Measurements from ENCODE around the gene AHDC1. TPM values are rescaled to one million over a fixed set of nuclear protein-coding genes. Genes with fewer than 3 reads are reported as not detected.

AHDC1 gene
- total and polyA plus RNA-seq, 2 of the 13 experiments (the other 11 are each of a cell fraction or from before 2014, with no cell fraction given), result 1.0 to 2.7 TPM

DNA sequence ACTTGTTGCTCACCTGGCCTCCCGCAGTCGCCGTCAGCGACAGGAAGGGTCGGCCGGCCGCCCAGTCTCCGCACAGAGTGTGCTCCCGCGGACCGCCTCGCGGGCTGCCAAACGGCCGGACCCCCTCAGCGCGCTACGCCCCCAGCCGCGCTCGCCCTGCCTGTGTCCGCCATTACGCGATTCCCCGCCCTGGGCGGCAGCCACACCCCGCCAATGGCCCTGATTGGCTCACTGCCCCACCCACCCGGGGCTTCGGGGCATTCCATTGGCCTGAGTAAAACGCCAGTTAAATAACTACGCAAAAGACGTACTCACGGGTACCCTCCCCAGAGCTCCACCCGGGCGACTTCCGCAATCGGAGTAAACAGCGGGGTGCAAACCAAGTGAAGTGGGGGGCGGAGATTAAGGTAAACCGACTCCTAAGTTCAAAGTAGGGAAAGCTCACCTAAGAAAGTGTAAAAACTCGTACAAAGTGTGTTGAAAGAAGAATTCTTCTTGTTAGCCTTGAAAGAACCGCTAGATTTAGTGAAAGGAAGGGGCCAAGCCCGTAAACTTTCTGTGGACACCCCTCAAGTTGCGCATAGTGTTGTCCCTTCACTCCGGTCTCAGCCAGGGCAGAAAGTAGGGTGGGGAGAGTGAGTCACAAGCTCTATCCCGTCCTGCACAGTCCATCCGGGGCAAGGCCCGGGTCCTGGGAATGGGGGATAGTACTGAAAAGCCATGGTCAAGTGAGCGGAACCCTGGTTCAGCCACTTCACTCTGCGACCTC, 113.8 kb downstream of the AHDC1 start, which contains the start of gene WASF2 (continued):
- TF ChIP-seq ZNF563 (CRISPR knock-in tag; IDR thresholded peaks at IDR 0.05), result peak; percentile 71
- peak; percentile 24 for TF ChIP-seq ZNF883 (CRISPR knock-in tag; IDR thresholded peaks at IDR 0.05; ENCODE audit: not compliant biosample characterization)
- TF ChIP-seq, protein P1, sequence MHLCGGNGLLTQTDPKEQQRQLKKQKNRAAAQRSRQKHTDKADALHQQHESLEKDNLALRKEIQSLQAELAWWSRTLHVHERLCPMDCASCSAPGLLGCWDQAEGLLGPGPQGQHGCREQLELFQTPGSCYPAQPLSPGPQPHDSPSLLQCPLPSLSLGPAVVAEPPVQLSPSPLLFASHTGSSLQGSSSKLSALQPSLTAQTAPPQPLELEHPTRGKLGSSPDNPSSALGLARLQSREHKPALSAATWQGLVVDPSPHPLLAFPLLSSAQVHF (CRISPR knock-in tag; IDR thresholded peaks at IDR 0.05), result peak; percentile 57; the same call in 1 of the 2 replicates
- peak; percentile 37; the same call in 1 of the 2 replicates for TF ChIP-seq ZNF331 (CRISPR knock-in tag; IDR thresholded peaks at IDR 0.05)
- TF ChIP-seq, protein P2, sequence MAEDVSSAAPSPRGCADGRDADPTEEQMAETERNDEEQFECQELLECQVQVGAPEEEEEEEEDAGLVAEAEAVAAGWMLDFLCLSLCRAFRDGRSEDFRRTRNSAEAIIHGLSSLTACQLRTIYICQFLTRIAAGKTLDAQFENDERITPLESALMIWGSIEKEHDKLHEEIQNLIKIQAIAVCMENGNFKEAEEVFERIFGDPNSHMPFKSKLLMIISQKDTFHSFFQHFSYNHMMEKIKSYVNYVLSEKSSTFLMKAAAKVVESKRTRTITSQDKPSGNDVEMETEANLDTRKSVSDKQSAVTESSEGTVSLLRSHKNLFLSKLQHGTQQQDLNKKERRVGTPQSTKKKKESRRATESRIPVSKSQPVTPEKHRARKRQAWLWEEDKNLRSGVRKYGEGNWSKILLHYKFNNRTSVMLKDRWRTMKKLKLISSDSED (CRISPR knock-in tag; IDR thresholded peaks at IDR 0.05), result no peak
- TF ChIP-seq SSRP1 (CRISPR knock-in tag; IDR thresholded peaks at IDR 0.05), result no peak
- TF ChIP-seq, protein P3, sequence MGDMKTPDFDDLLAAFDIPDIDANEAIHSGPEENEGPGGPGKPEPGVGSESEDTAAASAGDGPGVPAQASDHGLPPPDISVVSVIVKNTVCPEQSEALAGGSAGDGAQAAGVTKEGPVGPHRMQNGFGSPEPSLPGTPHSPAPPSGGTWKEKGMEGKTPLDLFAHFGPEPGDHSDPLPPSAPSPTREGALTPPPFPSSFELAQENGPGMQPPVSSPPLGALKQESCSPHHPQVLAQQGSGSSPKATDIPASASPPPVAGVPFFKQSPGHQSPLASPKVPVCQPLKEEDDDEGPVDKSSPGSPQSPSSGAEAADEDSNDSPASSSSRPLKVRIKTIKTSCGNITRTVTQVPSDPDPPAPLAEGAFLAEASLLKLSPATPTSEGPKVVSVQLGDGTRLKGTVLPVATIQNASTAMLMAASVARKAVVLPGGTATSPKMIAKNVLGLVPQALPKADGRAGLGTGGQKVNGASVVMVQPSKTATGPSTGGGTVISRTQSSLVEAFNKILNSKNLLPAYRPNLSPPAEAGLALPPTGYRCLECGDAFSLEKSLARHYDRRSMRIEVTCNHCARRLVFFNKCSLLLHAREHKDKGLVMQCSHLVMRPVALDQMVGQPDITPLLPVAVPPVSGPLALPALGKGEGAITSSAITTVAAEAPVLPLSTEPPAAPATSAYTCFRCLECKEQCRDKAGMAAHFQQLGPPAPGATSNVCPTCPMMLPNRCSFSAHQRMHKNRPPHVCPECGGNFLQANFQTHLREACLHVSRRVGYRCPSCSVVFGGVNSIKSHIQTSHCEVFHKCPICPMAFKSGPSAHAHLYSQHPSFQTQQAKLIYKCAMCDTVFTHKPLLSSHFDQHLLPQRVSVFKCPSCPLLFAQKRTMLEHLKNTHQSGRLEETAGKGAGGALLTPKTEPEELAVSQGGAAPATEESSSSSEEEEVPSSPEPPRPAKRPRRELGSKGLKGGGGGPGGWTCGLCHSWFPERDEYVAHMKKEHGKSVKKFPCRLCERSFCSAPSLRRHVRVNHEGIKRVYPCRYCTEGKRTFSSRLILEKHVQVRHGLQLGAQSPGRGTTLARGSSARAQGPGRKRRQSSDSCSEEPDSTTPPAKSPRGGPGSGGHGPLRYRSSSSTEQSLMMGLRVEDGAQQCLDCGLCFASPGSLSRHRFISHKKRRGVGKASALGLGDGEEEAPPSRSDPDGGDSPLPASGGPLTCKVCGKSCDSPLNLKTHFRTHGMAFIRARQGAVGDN (CRISPR knock-in tag; IDR thresholded peaks at IDR 0.05), result peak; percentile 70
- no peak for TF ChIP-seq ZNF431 (CRISPR knock-in tag; IDR thresholded peaks at IDR 0.05; ENCODE audit: borderline replicate concordance, low read depth)
- peak; percentile 80; the same call in 1 of the 2 replicates for TF ChIP-seq YEATS4 (CRISPR knock-in tag; IDR thresholded peaks at IDR 0.05; ENCODE audit: borderline replicate concordance)
- TF ChIP-seq HIVEP1 (CRISPR knock-in tag; IDR thresholded peaks at IDR 0.05), result no peak
- TF ChIP-seq, protein P4, sequence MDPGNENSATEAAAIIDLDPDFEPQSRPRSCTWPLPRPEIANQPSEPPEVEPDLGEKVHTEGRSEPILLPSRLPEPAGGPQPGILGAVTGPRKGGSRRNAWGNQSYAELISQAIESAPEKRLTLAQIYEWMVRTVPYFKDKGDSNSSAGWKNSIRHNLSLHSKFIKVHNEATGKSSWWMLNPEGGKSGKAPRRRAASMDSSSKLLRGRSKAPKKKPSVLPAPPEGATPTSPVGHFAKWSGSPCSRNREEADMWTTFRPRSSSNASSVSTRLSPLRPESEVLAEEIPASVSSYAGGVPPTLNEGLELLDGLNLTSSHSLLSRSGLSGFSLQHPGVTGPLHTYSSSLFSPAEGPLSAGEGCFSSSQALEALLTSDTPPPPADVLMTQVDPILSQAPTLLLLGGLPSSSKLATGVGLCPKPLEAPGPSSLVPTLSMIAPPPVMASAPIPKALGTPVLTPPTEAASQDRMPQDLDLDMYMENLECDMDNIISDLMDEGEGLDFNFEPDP (CRISPR knock-in tag; conservative IDR thresholded peaks at IDR 0.05), result no peak
- TF ChIP-seq, protein P5, sequence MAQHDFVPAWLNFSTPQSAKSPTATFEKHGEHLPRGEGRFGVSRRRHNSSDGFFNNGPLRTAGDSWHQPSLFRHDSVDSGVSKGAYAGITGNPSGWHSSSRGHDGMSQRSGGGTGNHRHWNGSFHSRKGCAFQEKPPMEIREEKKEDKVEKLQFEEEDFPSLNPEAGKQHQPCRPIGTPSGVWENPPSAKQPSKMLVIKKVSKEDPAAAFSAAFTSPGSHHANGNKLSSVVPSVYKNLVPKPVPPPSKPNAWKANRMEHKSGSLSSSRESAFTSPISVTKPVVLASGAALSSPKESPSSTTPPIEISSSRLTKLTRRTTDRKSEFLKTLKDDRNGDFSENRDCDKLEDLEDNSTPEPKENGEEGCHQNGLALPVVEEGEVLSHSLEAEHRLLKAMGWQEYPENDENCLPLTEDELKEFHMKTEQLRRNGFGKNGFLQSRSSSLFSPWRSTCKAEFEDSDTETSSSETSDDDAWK (CRISPR knock-in tag; IDR thresholded peaks at IDR 0.05), result no peak
- TF ChIP-seq, protein P6, sequence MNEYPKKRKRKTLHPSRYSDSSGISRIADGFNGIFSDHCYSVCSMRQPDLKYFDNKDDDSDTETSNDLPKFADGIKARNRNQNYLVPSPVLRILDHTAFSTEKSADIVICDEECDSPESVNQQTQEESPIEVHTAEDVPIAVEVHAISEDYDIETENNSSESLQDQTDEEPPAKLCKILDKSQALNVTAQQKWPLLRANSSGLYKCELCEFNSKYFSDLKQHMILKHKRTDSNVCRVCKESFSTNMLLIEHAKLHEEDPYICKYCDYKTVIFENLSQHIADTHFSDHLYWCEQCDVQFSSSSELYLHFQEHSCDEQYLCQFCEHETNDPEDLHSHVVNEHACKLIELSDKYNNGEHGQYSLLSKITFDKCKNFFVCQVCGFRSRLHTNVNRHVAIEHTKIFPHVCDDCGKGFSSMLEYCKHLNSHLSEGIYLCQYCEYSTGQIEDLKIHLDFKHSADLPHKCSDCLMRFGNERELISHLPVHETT (CRISPR knock-in tag; conservative IDR thresholded peaks at IDR 0.05), result peak; percentile 40; the same call in 1 of the 2 replicates
- peak; percentile 30; the same call in 1 of the 2 replicates for TF ChIP-seq HES4 (CRISPR knock-in tag; IDR thresholded peaks at IDR 0.05; ENCODE audit: borderline replicate concordance)
- TF ChIP-seq NFRKB (IDR thresholded peaks at IDR 0.05), result no peak
- TF ChIP-seq FOXC1 (CRISPR knock-in tag; IDR thresholded peaks at IDR 0.05; ENCODE audit: borderline replicate concordance), result no peak; the same call in 1 of the 2 replicates
- peak; percentile 51 for TF ChIP-seq ZNF263 (CRISPR knock-in tag; IDR thresholded peaks at IDR 0.05)
- no peak for TF ChIP-seq SOX13 (IDR thresholded peaks at IDR 0.05)
- TF ChIP-seq SOX13 (CRISPR knock-in tag; conservative IDR thresholded peaks at IDR 0.05 in 1 of 2, IDR thresholded peaks at IDR 0.05 in 1 of 2), result no peak

All from HepG2 (cell line).